GM23338 (cell line): ENCODE results near the gene SNPH.

Experiments
- CTCF ChIP-seq, 2 experiments: fragments of 200-600 bp in 1 of 2; sonication (generic) in 1 of 2; conservative IDR thresholded peaks; 2 replicates each; pipeline versions ENCODE4 v1.5.1 to v1.6.1; 2016 to 2017; ENCODE audit warnings: antibody characterized with exemption in 2 of 2, low read depth in 2 of 2, mild to moderate bottlenecking in 2 of 2, moderate library complexity in 1 of 2
- POLR2AphosphoS5 ChIP-seq: IDR thresholded peaks from 2 replicates; pipeline ENCODE4 v1.6.1; 2016; ENCODE audit warnings: antibody characterized with exemption, low read depth
- TF ChIP-seq, protein P1 (sequence below): IDR thresholded peaks from one replicate; pipeline ENCODE4 v1.6.1; 2018; ENCODE audit warnings: antibody characterized with exemption; ENCODE audit not compliant: unreplicated experiment

DNA sequence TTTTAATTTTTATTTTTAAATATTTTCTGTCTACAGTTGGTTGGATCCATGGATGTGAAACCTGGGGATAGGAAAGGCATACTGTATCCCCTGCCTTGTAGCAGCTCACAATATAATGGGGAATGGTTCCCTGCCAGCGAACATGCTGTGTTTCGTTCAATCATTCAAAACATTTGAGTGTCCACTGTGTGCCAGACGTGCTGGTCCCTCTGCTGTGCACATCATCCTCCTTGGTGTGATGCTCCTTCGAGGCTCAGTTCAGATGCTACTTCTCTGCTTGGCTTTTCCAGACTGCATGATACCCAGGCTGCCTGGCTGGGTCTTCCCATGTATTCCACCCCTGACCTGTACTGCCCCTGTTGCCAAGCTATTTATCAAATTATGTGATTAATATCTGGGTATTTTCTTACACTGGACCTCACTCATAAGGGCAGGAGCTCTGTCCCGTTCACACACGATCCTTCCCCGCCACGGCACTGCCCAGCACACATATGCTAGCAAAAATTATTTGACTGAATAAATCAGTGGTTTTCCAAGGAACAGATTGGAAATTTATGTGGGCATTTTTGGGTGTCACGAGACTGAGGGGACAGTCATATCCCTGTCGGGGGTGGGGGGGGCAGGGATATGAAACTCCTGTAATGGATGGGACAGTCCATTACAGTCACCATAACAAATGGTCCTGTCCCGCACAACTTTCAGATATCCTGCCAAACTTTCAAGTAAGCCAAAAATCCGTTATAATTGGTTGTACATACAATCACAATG lies 57.9 kb downstream of the SNPH start:
- TF ChIP-seq CTCF (conservative IDR thresholded peaks at IDR 0.05; ENCODE audit: low read depth in 2 of 2) (no peak), POLR2AphosphoS5 (no peak)
- TF ChIP-seq, protein P1, sequence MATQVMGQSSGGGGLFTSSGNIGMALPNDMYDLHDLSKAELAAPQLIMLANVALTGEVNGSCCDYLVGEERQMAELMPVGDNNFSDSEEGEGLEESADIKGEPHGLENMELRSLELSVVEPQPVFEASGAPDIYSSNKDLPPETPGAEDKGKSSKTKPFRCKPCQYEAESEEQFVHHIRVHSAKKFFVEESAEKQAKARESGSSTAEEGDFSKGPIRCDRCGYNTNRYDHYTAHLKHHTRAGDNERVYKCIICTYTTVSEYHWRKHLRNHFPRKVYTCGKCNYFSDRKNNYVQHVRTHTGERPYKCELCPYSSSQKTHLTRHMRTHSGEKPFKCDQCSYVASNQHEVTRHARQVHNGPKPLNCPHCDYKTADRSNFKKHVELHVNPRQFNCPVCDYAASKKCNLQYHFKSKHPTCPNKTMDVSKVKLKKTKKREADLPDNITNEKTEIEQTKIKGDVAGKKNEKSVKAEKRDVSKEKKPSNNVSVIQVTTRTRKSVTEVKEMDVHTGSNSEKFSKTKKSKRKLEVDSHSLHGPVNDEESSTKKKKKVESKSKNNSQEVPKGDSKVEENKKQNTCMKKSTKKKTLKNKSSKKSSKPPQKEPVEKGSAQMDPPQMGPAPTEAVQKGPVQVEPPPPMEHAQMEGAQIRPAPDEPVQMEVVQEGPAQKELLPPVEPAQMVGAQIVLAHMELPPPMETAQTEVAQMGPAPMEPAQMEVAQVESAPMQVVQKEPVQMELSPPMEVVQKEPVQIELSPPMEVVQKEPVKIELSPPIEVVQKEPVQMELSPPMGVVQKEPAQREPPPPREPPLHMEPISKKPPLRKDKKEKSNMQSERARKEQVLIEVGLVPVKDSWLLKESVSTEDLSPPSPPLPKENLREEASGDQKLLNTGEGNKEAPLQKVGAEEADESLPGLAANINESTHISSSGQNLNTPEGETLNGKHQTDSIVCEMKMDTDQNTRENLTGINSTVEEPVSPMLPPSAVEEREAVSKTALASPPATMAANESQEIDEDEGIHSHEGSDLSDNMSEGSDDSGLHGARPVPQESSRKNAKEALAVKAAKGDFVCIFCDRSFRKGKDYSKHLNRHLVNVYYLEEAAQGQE, result no peak
